ENCODE measurements around the gene EIF4G3.
"Not testable (repeated sequence)": the region's sequence is repeated elsewhere in the genome, so short reads cannot be mapped to it uniquely, and the experiment has no call there.

- TF ChIP-seq, protein P1, sequence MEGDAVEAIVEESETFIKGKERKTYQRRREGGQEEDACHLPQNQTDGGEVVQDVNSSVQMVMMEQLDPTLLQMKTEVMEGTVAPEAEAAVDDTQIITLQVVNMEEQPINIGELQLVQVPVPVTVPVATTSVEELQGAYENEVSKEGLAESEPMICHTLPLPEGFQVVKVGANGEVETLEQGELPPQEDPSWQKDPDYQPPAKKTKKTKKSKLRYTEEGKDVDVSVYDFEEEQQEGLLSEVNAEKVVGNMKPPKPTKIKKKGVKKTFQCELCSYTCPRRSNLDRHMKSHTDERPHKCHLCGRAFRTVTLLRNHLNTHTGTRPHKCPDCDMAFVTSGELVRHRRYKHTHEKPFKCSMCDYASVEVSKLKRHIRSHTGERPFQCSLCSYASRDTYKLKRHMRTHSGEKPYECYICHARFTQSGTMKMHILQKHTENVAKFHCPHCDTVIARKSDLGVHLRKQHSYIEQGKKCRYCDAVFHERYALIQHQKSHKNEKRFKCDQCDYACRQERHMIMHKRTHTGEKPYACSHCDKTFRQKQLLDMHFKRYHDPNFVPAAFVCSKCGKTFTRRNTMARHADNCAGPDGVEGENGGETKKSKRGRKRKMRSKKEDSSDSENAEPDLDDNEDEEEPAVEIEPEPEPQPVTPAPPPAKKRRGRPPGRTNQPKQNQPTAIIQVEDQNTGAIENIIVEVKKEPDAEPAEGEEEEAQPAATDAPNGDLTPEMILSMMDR (IDR thresholded peaks at IDR 0.05), result not testable (repeated sequence)
- not testable (repeated sequence) for TF ChIP-seq POLR2A (IDR thresholded peaks at IDR 0.05); POLR2AphosphoS5 (IDR thresholded peaks at IDR 0.05; ENCODE audit: insufficient read depth in 1 of 2, low read depth in 1 of 2)
Measured at GRCh38 chr1:21091053-21091690, 85.5 kb downstream of the EIF4G3 start.
